Fibroblast of pulmonary artery (primary cell): ENCODE results near the gene SUCO.
A peak's percentile ranks its signal among the peaks of the same experiment; 100 is the strongest.

ENCODE experiments used
- DNase-seq: peaks from one replicate; pipeline ENCODE4 v3.0.0-alpha.2; 2010; ENCODE audit warnings: low read depth
- H3K4me3 ChIP-seq: replicated peaks from 2 replicates; pipeline ENCODE4 v1.5.1; 2011; ENCODE audit warnings: low read depth, mild to moderate bottlenecking, control low read depth, low read length, moderate library complexity
- CTCF ChIP-seq: IDR thresholded peaks from 2 replicates; pipeline ENCODE4 v1.5.1; 2011; ENCODE audit warnings: mild to moderate bottlenecking, control low read depth, low read length, inconsistent platforms; ENCODE audit errors: missing control alignments

Gene SUCO

GRCh38 chr1:172654535-172654934 lies 121.6 kb downstream of the SUCO start:
- no peak for TF ChIP-seq CTCF
- no peak overlapping the region for H3K4me3 ChIP-seq
- DNase-seq = peak; percentile 62

GRCh38 chr1:172656576-172656975 lies 123.6 kb downstream of the SUCO start:
- TF ChIP-seq CTCF = no peak
- DNase-seq = no peak
- no peak overlapping the region for H3K4me3 ChIP-seq

GRCh38 chr1:172657586-172657985 lies 124.6 kb downstream of the SUCO start:
- H3K4me3 ChIP-seq = no peak overlapping the region
- no peak for TF ChIP-seq CTCF
- no peak for DNase-seq

GRCh38 chr1:172658871-172659453 lies 126.0 kb downstream of the SUCO start, which contains the start of gene FASLG:
FASLG (plus strand) TSS chr1:172659103; CDS start chr1:172659202, 99 bp downstream.
- no peak for DNase-seq
- H3K4me3 ChIP-seq = no peak within 1 kb of the TSS
- TF ChIP-seq CTCF = no peak

GRCh38 chr1:172661107-172661506 lies 128.2 kb downstream of the SUCO start:
- DNase-seq = no peak
- TF ChIP-seq CTCF = no peak
- H3K4me3 ChIP-seq = no peak overlapping the region
